Thoracic aorta (tissue), 2 donors: ENCODE results near the gene SPSB3. TPM values are rescaled to one million over a fixed set of nuclear protein-coding genes. Genes with fewer than 3 reads are reported as not detected.

ENCODE experiments used
- ATAC-seq: fragments of 150-250 bp; one replicate; pipeline ENCODE4 v1.8.0; 2017; ENCODE audit warnings: low read depth; ENCODE audit not compliant: insufficient number of reproducible peaks, low FRiP score
- DNase-seq: peaks from one replicate; pipeline ENCODE4 v3.0.0-alpha.2; 2020; ENCODE audit warnings: low spot score
- H3K27ac ChIP-seq, 2 donors: fragments of 200-600 bp; sonication (generic); 1 replicate in 1 of 2; 2 replicates in 1 of 2; pipeline ENCODE4 v1.5.1; 2016; ENCODE audit warnings: mild to moderate bottlenecking in 2 of 2, moderate library complexity in 2 of 2
- H3K27me3 ChIP-seq: fragments of 200-600 bp; sonication (generic); replicated peaks from 2 replicates; pipeline ENCODE4 v1.6.0; 2016; ENCODE audit warnings: mild to moderate bottlenecking; ENCODE audit not compliant: insufficient read depth
- H3K36me3 ChIP-seq: fragments of 200-600 bp; sonication (generic); one replicate; pipeline ENCODE4 v1.5.1; 2016
- H3K4me1 ChIP-seq, 2 donors: fragments of 200-600 bp; sonication (generic); 1 replicate in 1 of 2; 2 replicates in 1 of 2; pipeline versions ENCODE4 v1.5.1 to v1.6.0; 2016; ENCODE audit warnings: low read depth in 2 of 2, mild to moderate bottlenecking in 1 of 2; ENCODE audit not compliant: control insufficient read depth in 1 of 2
- H3K4me3 ChIP-seq: fragments of 200-600 bp; sonication (generic); 2 replicates; pipeline ENCODE4 v1.5.1; 2016; ENCODE audit warnings: mild to moderate bottlenecking
- H3K9me3 ChIP-seq: fragments of 200-600 bp; sonication (generic); 2 replicates; pipeline ENCODE4 v1.5.1; 2016
- CTCF ChIP-seq: fragments of 200-600 bp; sonication (generic); IDR thresholded peaks from one replicate; pipeline ENCODE4 v1.5.1; 2019; ENCODE audit warnings: antibody characterized with exemption
- total RNA-seq, 2 donors: library from RNA; depleted of rRNA; stranded (reverse); fragments of >200 nt; gene quantifications; one replicate each; pipeline versions ENCODE4 v1.1.0 to v1.2.3, GENCODE V29; 2016

SPSB3 gene
- total RNA-seq, 2 donors from 2014 or later = 60.9 to 79.3 TPM

DNA sequence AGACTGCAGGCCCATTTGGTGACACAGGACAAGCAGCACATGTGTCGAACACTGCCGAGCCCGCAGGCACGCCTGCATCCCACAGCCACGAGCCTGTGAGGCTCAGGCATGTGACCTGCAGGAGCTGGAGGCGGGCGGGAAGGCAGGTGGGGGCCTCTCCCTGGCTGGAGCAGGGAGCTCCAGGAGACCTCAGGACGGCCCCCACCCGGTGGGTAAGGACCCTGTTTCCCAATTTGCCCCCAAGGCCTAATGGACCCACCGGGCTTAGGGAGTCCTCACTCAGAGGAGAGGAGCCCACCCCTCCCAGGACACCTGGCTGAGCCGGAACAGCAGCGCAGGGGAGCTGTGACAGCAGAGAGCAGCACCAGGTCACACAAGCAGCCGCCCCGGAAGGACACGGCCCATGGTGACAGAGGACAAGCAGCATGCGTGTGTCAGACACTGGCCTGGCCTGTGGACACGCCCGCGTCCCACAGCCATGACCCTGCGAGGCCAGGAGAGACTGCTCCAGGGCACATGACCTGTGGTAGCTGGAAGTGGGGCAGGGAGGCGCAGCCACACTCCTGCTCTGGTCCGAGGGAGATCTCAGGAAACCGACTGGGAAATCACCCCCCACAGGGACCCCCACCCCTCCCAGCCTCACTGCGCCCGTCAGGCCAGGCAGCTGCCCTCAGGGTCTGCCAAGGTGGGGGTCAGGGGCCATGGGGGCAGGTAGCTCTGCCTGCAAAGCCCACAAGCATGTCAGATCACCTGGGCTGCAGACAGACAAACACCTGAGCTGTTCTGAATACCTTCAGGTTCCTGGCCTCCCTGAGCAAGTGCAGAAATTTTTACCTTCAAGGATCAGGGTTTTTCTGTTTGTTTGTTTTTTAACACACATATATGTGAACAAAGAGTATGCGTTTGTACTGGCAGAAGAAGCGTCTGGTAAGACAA is 2.4 kb downstream of the SPSB3 start:
- no peak overlapping the region for H3K4me3 ChIP-seq
- peaks cover 30% of the 10 kb centered on the region for H3K36me3 ChIP-seq
- ATAC-seq (no peak), DNase-seq (no peak)
- no peaks in the 10 kb centered on the region for H3K9me3 ChIP-seq
- no peak overlapping the region for H3K27ac ChIP-seq
- H3K27me3 ChIP-seq = no peaks in the 10 kb centered on the region
- no peak for TF ChIP-seq CTCF
- H3K4me1 ChIP-seq = peaks cover 14 to 36% of the 10 kb centered on the region in 2 donors

DNA sequence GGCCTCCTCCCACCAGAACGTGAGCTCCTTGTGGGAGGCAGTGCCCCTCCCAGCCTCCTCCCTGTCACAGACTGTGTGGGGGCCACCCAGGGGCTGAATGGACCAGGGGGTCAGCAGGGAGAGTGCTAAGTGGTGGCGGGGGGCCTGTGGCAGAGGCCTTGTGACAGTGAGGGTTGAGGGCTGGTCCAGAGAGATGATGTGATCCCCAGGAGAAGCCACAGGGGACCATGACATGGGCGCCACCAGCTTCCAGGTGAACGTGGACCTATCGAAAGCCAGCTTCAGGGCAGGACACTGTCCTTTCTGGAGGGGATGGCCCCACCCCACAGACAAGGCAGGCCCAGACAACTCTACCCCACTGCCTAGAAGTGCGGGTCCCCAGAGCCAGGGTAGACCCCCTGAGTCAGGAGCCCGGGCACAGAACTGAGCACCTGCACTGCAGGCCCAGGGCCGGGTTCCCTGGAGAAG is 3.1 kb downstream of the SPSB3 start:
- H3K27ac ChIP-seq = no peak overlapping the region
- no peaks in the 10 kb centered on the region for H3K27me3 ChIP-seq
- H3K4me1 ChIP-seq = peaks cover 16 to 36% of the 10 kb centered on the region in 2 donors
- H3K9me3 ChIP-seq = no peaks in the 10 kb centered on the region
- H3K36me3 ChIP-seq = peaks cover 30% of the 10 kb centered on the region
- ATAC-seq (no peak), DNase-seq (no peak)
- H3K4me3 ChIP-seq = no peak overlapping the region
- no peak for TF ChIP-seq CTCF

GRCh38 chr16:1778200-1779179 is 3.9 kb downstream of the SPSB3 start:
- H3K36me3 ChIP-seq = peaks cover 30% of the 10 kb centered on the region

GRCh38 chr16:1777375-1778199 is 4.8 kb downstream of the SPSB3 start:
- peaks cover 30% of the 10 kb centered on the region for H3K36me3 ChIP-seq
- DNase-seq (no peak), ATAC-seq (no peak)
- no peak overlapping the region for H3K4me3 ChIP-seq
- H3K27me3 ChIP-seq = no peaks in the 10 kb centered on the region
- no peak for TF ChIP-seq CTCF
- H3K9me3 ChIP-seq = no peaks in the 10 kb centered on the region
- no peak overlapping the region for H3K27ac ChIP-seq
- peaks cover 18 to 33% of the 10 kb centered on the region in 2 donors for H3K4me1 ChIP-seq

More at GRCh38 chr16:1778200-1779179, 3.9 kb downstream of the SPSB3 start:
- DNase-seq (no peak), ATAC-seq (no peak)
- H3K4me1 ChIP-seq = peaks cover 18 to 35% of the 10 kb centered on the region in 2 donors
- TF ChIP-seq CTCF = no peak
- no peak overlapping the region for H3K27ac ChIP-seq
- no peaks in the 10 kb centered on the region for H3K27me3 ChIP-seq
- no peak overlapping the region for H3K4me3 ChIP-seq
- no peaks in the 10 kb centered on the region for H3K9me3 ChIP-seq
